SK-N-SH (cell line): ENCODE measurements around the gene ARHGAP10. TPM values are rescaled to one million over a fixed set of nuclear protein-coding genes. Genes with fewer than 3 reads are reported as not detected.

ENCODE experiments used
- CTCF ChIA-PET: fragments of 300-600, 350-600 bp; formaldehyde crosslinking; extraction: SDS; loops from one replicate; lab custom pipeline; 2021; lab: Yijun Ruan, JAX
- POLR2A ChIA-PET: fragments of 350-600 bp; sonication (Branson Sonifier 250); formaldehyde crosslinking; extraction: SDS; loops from one replicate; lab custom pipeline; 2020; ENCODE audit warnings: antibody characterized with exemption, inconsistent platforms; lab: Yijun Ruan, JAX
- DNase-seq: peaks from one replicate; pipeline ENCODE4 v3.0.0; 2012
- H2AFZ ChIP-seq: fragments of 200-600 bp; sonication (generic); 2 replicates; pipeline ENCODE4 v1.8.1; 2016; ENCODE audit warnings: antibody characterized with exemption, mild to moderate bottlenecking, low read depth
- H3F3A ChIP-seq: fragments of 200-600 bp; sonication (generic); replicated peaks from 2 replicates; pipeline ENCODE3; 2016; ENCODE audit warnings: antibody characterized with exemption, mild to moderate bottlenecking; ENCODE audit not compliant: insufficient read depth
- H3K27ac ChIP-seq, 2 experiments: fragments of 200-500 bp in 1 of 2; fragments of 200-600 bp in 1 of 2; sonication (Bioruptor generic) in 1 of 2; sonication (generic), shearing (Covaris generic) in 1 of 2; 2 replicates each; pipeline versions ENCODE4 v1.5.1 to v1.6.1; 2014 to 2016; ENCODE audit warnings: low read depth in 2 of 2, inconsistent platforms in 1 of 2, low read length in 1 of 2, mild to moderate bottlenecking in 1 of 2, mixed read lengths in 1 of 2
- H3K27me3 ChIP-seq: fragments of 200-600 bp; sonication (generic), shearing (Covaris generic); 2 replicates; pipeline ENCODE4 v1.6.1; 2016; ENCODE audit warnings: mixed run types; ENCODE audit not compliant: insufficient read depth
- H3K36me3 ChIP-seq, 2 experiments: fragments of 200-500 bp in 1 of 2; fragments of 200-600 bp in 1 of 2; sonication (Bioruptor generic) in 1 of 2; sonication (generic) in 1 of 2; replicated peaks in 1 of 2; 2 replicates each; pipeline versions ENCODE3 to v1.5.1; 2014 to 2016; ENCODE audit warnings: low read length in 1 of 2, mild to moderate bottlenecking in 1 of 2; ENCODE audit not compliant: insufficient read depth in 2 of 2, control insufficient read depth in 1 of 2
- H3K4me1 ChIP-seq, 2 experiments: fragments of 200-500 bp in 1 of 2; fragments of 200-600 bp in 1 of 2; sonication (Bioruptor generic) in 1 of 2; sonication (generic), shearing (Covaris generic) in 1 of 2; 2 replicates each; pipeline versions ENCODE4 v1.5.1 to v1.6.1; 2014 to 2016; ENCODE audit warnings: low read depth in 1 of 2, low read length in 1 of 2, mixed run types in 1 of 2; ENCODE audit not compliant: insufficient read depth in 2 of 2, control insufficient read depth in 1 of 2
- H3K4me2 ChIP-seq: fragments of 200-600 bp; sonication (generic), shearing (Covaris generic); 2 replicates; pipeline ENCODE4 v1.6.1; 2017; ENCODE audit warnings: mixed run types
- H3K4me3 ChIP-seq, 2 experiments: fragments of 200-500 bp in 1 of 2; fragments of 200-600 bp in 1 of 2; sonication (Bioruptor generic) in 1 of 2; sonication (generic), shearing (Covaris generic) in 1 of 2; 2 replicates each; pipeline versions ENCODE4 v1.5.1 to v1.8.1; 2014 to 2016; ENCODE audit warnings: low read depth in 2 of 2, inconsistent platforms in 1 of 2, low read length in 1 of 2, mild to moderate bottlenecking in 1 of 2, mixed read lengths in 1 of 2, moderate library complexity in 1 of 2
- H3K79me2 ChIP-seq: fragments of 200-600 bp; sonication (generic); 2 replicates; pipeline ENCODE4 v1.8.1; 2017; ENCODE audit warnings: mild to moderate bottlenecking; ENCODE audit not compliant: insufficient read depth
- H3K9ac ChIP-seq: fragments of 200-600 bp; sonication (generic); 2 replicates; pipeline ENCODE4 v1.6.1; 2017; ENCODE audit warnings: mixed run types
- H3K9me2 ChIP-seq: fragments of 200-600 bp; sonication (generic); 2 replicates; pipeline ENCODE4 v1.6.1; 2017; ENCODE audit warnings: mixed run types
- H3K9me3 ChIP-seq: fragments of 200-600 bp; sonication (generic); 2 replicates; pipeline ENCODE4 v1.6.1; 2017; ENCODE audit warnings: mixed run types, mild to moderate bottlenecking, moderate library complexity
- H4K20me1 ChIP-seq: fragments of 200-600 bp; sonication (generic); 2 replicates; pipeline ENCODE4 v1.6.1; 2017; ENCODE audit warnings: mild to moderate bottlenecking, mixed run types; ENCODE audit not compliant: insufficient read depth
- CHD2 ChIP-seq: fragments of 150-350 bp; IDR thresholded peaks from 2 replicates; pipeline ENCODE4 v1.6.1; 2018; ENCODE audit warnings: low read length; ENCODE audit not compliant: partially characterized antibody
- FOSL2 ChIP-seq: IDR thresholded peaks from 2 replicates; pipeline ENCODE4 v1.4.0; 2012; ENCODE audit warnings: low read depth, mild to moderate bottlenecking, moderate library complexity, borderline replicate concordance
- FOXJ3 ChIP-seq: sonication (generic); formaldehyde crosslinking; IDR thresholded peaks from 2 replicates; pipeline ENCODE4 v1.5.1; 2020; ENCODE audit warnings: mild to moderate bottlenecking, missing genetic modification reagents
- FOXM1 ChIP-seq: IDR thresholded peaks from 2 replicates; pipeline ENCODE4 v1.4.0; 2012; ENCODE audit warnings: low read depth, mild to moderate bottlenecking
- GABPA ChIP-seq: IDR thresholded peaks from 2 replicates; pipeline ENCODE4 v1.4.0; 2012; ENCODE audit warnings: low read depth, mild to moderate bottlenecking
- JUND ChIP-seq: IDR thresholded peaks from 2 replicates; pipeline ENCODE4 v1.4.0; 2012
- MEF2A ChIP-seq: IDR thresholded peaks from 2 replicates; pipeline ENCODE4 v1.4.0; 2012; ENCODE audit warnings: low read depth, borderline replicate concordance
- NRF1 ChIP-seq: IDR thresholded peaks from 2 replicates; pipeline ENCODE4 v1.6.1; 2012; ENCODE audit warnings: low read depth, mild to moderate bottlenecking, low read length
- POLR2AphosphoS5 ChIP-seq: IDR thresholded peaks from 2 replicates; pipeline ENCODE4 v1.6.1; 2012; ENCODE audit warnings: low read depth, low read length
- RCOR1 ChIP-seq: fragments of 150-350 bp; IDR thresholded peaks from 2 replicates; pipeline ENCODE4 v1.6.1; 2017; ENCODE audit warnings: antibody characterized with exemption, low read length
- RFX5 ChIP-seq: IDR thresholded peaks from 2 replicates; pipeline ENCODE4 v1.6.1; 2012; ENCODE audit warnings: mild to moderate bottlenecking, improper control_type of control experiment, low read length
- RXRA ChIP-seq: IDR thresholded peaks from 2 replicates; pipeline ENCODE4 v1.4.0; 2012; ENCODE audit warnings: low read depth, mild to moderate bottlenecking, borderline replicate concordance
- SIN3A ChIP-seq: IDR thresholded peaks from 2 replicates; pipeline ENCODE4 v1.6.1; 2012; ENCODE audit warnings: low read depth, mild to moderate bottlenecking, low read length, moderate library complexity, borderline replicate concordance
- TAF1 ChIP-seq: IDR thresholded peaks from 2 replicates; pipeline ENCODE4 v1.6.1; 2012; ENCODE audit warnings: low read depth, mild to moderate bottlenecking, low read length, moderate library complexity, borderline replicate concordance
- TEAD4 ChIP-seq: IDR thresholded peaks from 2 replicates; pipeline ENCODE4 v1.4.0; 2012; ENCODE audit warnings: mild to moderate bottlenecking, borderline replicate concordance; ENCODE audit not compliant: insufficient read depth
- YY1 ChIP-seq: IDR thresholded peaks from 2 replicates; pipeline ENCODE4 v1.4.0; 2012; ENCODE audit warnings: low read depth, mild to moderate bottlenecking
- WGBS: methylation state at CpG from one replicate; pipeline ENCODE4 v1.1.6; 2017; ENCODE audit warnings: low lambda C conversion rate; 5-methylcytosine and 5-hydroxymethylcytosine counted together
- polyA plus RNA-seq, 3 experiments: library from polyadenylated mRNA; depleted of rRNA; stranded (reverse); fragments of >200 nt; gene quantifications; 2 replicates each; pipeline ENCODE4 v1.2.3, GENCODE V29; 2012
- TF ChIP-seq, protein P1 (sequence below): IDR thresholded peaks from 2 replicates; pipeline ENCODE4 v1.4.0; 2012; ENCODE audit warnings: low read depth, borderline replicate concordance
- TF ChIP-seq, protein P2 (sequence below): IDR thresholded peaks from 2 replicates; pipeline ENCODE4 v1.4.0; 2012; ENCODE audit warnings: low read depth
- TF ChIP-seq, protein P3 (sequence below): IDR thresholded peaks from 2 replicates; pipeline ENCODE4; 2012

The ARHGAP10 gene
- polyA plus RNA-seq, 1 of the 3 experiments (the other 2 are of a cell fraction): 15.1 TPM

DNA sequence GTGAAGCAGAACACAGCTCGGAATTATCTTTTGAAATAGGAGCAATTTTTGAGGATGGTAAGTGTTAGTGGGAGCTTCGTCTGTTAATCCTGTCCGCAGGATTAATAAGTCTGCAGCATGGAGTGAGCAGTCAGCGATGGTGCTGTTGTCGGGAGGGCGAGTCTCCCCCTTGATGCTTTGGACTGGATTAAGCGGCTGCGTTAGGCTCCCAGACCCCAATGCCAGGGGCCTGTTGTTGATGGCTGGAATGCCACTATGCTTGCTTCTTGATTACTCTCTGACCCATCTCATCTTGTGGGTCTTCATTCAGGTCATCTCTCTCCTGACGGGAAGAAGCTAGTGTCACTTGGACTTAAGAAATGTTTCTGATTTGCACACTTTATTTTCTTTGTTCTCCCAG, 332.6 kb downstream of the ARHGAP10 start:
- Histone ChIP-seq H3K4me2 (no peak overlapping the region), H3K79me2 (no peaks in the 10 kb centered on the region; the same call in 1 of the 2 replicates)
- CTCF ChIA-PET: no interaction called here
- TF ChIP-seq GABPA: no peak
- TF ChIP-seq JUND: no peak
- TF ChIP-seq, protein P1, sequence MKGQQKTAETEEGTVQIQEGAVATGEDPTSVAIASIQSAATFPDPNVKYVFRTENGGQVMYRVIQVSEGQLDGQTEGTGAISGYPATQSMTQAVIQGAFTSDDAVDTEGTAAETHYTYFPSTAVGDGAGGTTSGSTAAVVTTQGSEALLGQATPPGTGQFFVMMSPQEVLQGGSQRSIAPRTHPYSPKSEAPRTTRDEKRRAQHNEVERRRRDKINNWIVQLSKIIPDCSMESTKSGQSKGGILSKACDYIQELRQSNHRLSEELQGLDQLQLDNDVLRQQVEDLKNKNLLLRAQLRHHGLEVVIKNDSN: no peak
- no peak for TF ChIP-seq MEF2A
- TF ChIP-seq RFX5: no peak
- no peak for TF ChIP-seq RXRA
- no peak for TF ChIP-seq NRF1
- no peak for TF ChIP-seq CHD2
- no peak for TF ChIP-seq SIN3A
- TF ChIP-seq POLR2AphosphoS5: no peak
- TF ChIP-seq, protein P2, sequence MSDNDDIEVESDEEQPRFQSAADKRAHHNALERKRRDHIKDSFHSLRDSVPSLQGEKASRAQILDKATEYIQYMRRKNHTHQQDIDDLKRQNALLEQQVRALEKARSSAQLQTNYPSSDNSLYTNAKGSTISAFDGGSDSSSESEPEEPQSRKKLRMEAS: no peak
- no peak for TF ChIP-seq RCOR1
- TF ChIP-seq YY1: no peak
- TF ChIP-seq FOXJ3 (CRISPR knock-in tag): no peak
- no peak for TF ChIP-seq FOSL2
- no peak for TF ChIP-seq TAF1
- no peak for TF ChIP-seq TEAD4
- no peak for TF ChIP-seq FOXM1
- TF ChIP-seq, protein P3, sequence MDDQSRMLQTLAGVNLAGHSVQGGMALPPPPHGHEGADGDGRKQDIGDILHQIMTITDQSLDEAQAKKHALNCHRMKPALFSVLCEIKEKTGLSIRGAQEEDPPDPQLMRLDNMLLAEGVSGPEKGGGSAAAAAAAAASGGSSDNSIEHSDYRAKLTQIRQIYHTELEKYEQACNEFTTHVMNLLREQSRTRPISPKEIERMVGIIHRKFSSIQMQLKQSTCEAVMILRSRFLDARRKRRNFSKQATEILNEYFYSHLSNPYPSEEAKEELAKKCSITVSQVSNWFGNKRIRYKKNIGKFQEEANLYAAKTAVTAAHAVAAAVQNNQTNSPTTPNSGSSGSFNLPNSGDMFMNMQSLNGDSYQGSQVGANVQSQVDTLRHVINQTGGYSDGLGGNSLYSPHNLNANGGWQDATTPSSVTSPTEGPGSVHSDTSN: no peak
- TF ChIP-seq, all 33 proteins: peak for 0
- H3F3A ChIP-seq: no peaks in the 10 kb centered on the region
- no peaks in the 10 kb centered on the region for H3K9me2 ChIP-seq
- H3K9ac ChIP-seq: no peak overlapping the region
- POLR2A ChIA-PET: no interaction called here
- 94% methylated on average over 9 of the region's 9 CpGs for WGBS
- DNase-seq: no peak
- H3K4me1 ChIP-seq: peaks cover 0 to 32% of the 10 kb centered on the region in 2 experiments; a peak in 2 of 4 replicates
- no peaks in the 10 kb centered on the region for H3K9me3 ChIP-seq
- no peak overlapping the region for H3K4me3 ChIP-seq
- no peak overlapping the region for H2AFZ ChIP-seq
- no peaks in the 10 kb centered on the region for H3K27me3 ChIP-seq
- no peak overlapping the region for H3K27ac ChIP-seq
- H4K20me1 ChIP-seq: 0 out of 2 replicates have a peak, but pooled peaks cover 7% of the 10 kb centered on the region
- H3K36me3 ChIP-seq: peaks cover 3 to 22% of the 10 kb centered on the region in 2 experiments
